GM21737 (cell line): ENCODE measurements around the gene CDC42SE1.

ENCODE experiments used
- ATAC-seq: cut with Tn5 transposase; IDR thresholded peaks from one replicate; pipeline ENCODE4 v1.9.1; 2021; ENCODE audit warnings: mild to moderate bottlenecking, moderate library complexity; ENCODE audit not compliant: unreplicated experiment

The CDC42SE1 gene

GRCh38 chr1:151009674-151010345, 49.6 kb downstream of the CDC42SE1 start:
- ATAC-seq = no peak

- ATAC-seq = no peak
These were observed 50.2 kb downstream of the CDC42SE1 start for GRCh38 chr1:151009206-151009587.

GRCh38 chr1:151008244-151009205, 50.9 kb downstream of the CDC42SE1 start, which contains the start of gene PRUNE1:
Gene PRUNE1 (plus strand): TSS chr1:151008449. CDS start chr1:151008633, 184 bp downstream.
- peak; percentile 84 for ATAC-seq

GRCh38 chr1:151007853-151008243, 51.6 kb downstream of the CDC42SE1 start:
- ATAC-seq = peak; percentile 2

- ATAC-seq = peak; percentile 40
These were observed 52.9 kb downstream of the CDC42SE1 start, which contains the start of gene MINDY1 for GRCh38 chr1:151006327-151007052. Gene MINDY1 (minus strand): TSS chr1:151006902. CDS start chr1:151002617, 4,285 bp downstream.

GRCh38 chr1:151005729-151006319, 53.6 kb downstream of the CDC42SE1 start:
- no peak for ATAC-seq

GRCh38 chr1:151003180-151003579, 56.2 kb downstream of the CDC42SE1 start:
- no peak for ATAC-seq

- no peak for ATAC-seq
These were observed 56.8 kb downstream of the CDC42SE1 start for GRCh38 chr1:151002611-151003010.

- ATAC-seq = no peak
These were observed 57.4 kb downstream of the CDC42SE1 start for GRCh38 chr1:151002051-151002450.

GRCh38 chr1:151001602-151002001, 57.8 kb downstream of the CDC42SE1 start:
- ATAC-seq = no peak
